Thyroid gland (tissue), 4 donors: ENCODE measurements around the gene LMF2. TPM values are rescaled to one million over a fixed set of nuclear protein-coding genes. Genes with fewer than 3 reads are reported as not detected.

Experiments used
- DNase-seq, 2 donors: peaks; one replicate each; pipeline ENCODE4 v3.0.0-alpha.2; 2019
- H3K27ac ChIP-seq, 3 donors: fragments of 200-600 bp; sonication (generic); 1 replicate in 2 of 3; 2 replicates in 1 of 3; pipeline ENCODE4 v1.5.1; 2016 to 2019; ENCODE audit warnings: mild to moderate bottlenecking in 1 of 3, moderate library complexity in 1 of 3
- H3K27me3 ChIP-seq: fragments of 200-600 bp; sonication (generic); one replicate; pipeline ENCODE4 v1.5.1; 2019
- H3K36me3 ChIP-seq, 2 donors: fragments of 200-600 bp; sonication (generic); one replicate each; pipeline ENCODE4 v1.5.1; 2016 to 2019
- H3K4me1 ChIP-seq, 2 donors: fragments of 200-600 bp; sonication (generic); one replicate each; pipeline ENCODE4 v1.5.1; 2017 to 2019
- H3K4me3 ChIP-seq, 3 donors: fragments of 200-600 bp; sonication (generic); replicated peaks in 1 of 3; 1 replicate in 2 of 3; 2 replicates in 1 of 3; pipeline ENCODE4 v1.5.1; 2016; ENCODE audit warnings: mild to moderate bottlenecking in 1 of 3
- H3K9me3 ChIP-seq: fragments of 200-600 bp; sonication (generic); one replicate; pipeline ENCODE4 v1.5.1; 2017
- POLR2A ChIP-seq, 2 donors: fragments of 450-650 bp; IDR thresholded peaks; one replicate each; pipeline ENCODE4 v1.6.1; 2017; ENCODE audit warnings: antibody characterized with exemption in 2 of 2, mild to moderate bottlenecking in 2 of 2, moderate library complexity in 1 of 2
- WGBS, 2 donors: methylation state at CpG; one replicate each; pipeline ENCODE4 v1.1.5; 2017; 5-methylcytosine and 5-hydroxymethylcytosine counted together
- intact Hi-C: fragments of 100-400 bp; cut with DNase I; formaldehyde crosslinking; loops from one replicate; pipeline ENCODE4 v1.15.1; 2023
- total RNA-seq, 4 donors: library from RNA; depleted of rRNA; stranded (reverse); fragments of >200 nt; gene quantifications; one replicate each; pipeline ENCODE4 v1.2.3, GENCODE V29; 2016
- TF ChIP-seq, protein P1 (sequence below), 6 experiments: fragments of 200-600 bp in 3 of 6; fragments of 450-650 bp in 3 of 6; sonication (generic) in 3 of 6; IDR thresholded peaks; one replicate each; pipeline ENCODE4 v1.5.1; 2016 to 2019; ENCODE audit warnings: antibody characterized with exemption in 6 of 6, mild to moderate bottlenecking in 2 of 6, inconsistent platforms in 1 of 6, moderate library complexity in 1 of 6

Gene LMF2
- total RNA-seq, 4 donors from 2014 or later, result 53.2 to 117 (median 96.6) TPM

DNA sequence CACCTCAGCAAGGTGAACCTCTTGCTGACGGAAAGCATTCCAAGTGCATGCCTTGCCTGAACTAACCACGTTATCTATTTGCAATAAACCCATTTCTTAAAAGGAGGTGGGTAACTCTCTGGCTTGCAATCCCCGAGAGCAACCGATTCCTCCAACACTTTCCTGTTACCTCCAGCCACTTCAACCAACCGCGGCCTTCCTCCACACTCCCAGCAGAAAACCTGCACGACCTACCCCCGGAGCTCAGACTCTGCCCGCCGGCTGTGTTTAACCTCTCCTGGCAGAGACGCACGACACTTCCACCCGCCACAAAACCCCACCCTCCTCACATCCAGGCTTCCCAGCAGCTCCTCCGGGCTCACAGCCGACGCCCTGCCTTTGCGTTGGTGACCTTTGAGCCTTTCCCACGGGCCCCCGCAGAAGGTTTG lies 17.2 kb upstream of the LMF2 start:
- TF ChIP-seq, protein P1, sequence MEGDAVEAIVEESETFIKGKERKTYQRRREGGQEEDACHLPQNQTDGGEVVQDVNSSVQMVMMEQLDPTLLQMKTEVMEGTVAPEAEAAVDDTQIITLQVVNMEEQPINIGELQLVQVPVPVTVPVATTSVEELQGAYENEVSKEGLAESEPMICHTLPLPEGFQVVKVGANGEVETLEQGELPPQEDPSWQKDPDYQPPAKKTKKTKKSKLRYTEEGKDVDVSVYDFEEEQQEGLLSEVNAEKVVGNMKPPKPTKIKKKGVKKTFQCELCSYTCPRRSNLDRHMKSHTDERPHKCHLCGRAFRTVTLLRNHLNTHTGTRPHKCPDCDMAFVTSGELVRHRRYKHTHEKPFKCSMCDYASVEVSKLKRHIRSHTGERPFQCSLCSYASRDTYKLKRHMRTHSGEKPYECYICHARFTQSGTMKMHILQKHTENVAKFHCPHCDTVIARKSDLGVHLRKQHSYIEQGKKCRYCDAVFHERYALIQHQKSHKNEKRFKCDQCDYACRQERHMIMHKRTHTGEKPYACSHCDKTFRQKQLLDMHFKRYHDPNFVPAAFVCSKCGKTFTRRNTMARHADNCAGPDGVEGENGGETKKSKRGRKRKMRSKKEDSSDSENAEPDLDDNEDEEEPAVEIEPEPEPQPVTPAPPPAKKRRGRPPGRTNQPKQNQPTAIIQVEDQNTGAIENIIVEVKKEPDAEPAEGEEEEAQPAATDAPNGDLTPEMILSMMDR (IDR thresholded peaks at IDR 0.05), result no peak
- no peak for TF ChIP-seq POLR2A (IDR thresholded peaks at IDR 0.05)
- H3K27ac ChIP-seq, result peak overlapping the region; percentile 53 to 97 (median 56)
- peaks cover 13 to 27% of the 10 kb centered on the region in 2 donors for H3K4me1 ChIP-seq
- 18 to 20% methylated on average over 17 to 19 of the region's 19 CpGs for WGBS, 2 donors
- no peaks in the 10 kb centered on the region for H3K27me3 ChIP-seq
- H3K36me3 ChIP-seq, result peaks cover 21 to 24% of the 10 kb centered on the region in 2 donors
- H3K9me3 ChIP-seq, result no peaks in the 10 kb centered on the region
- intact Hi-C loops, result loop anchor here (5.0 kb wide), 1 partner anchor 58 kb away; the partner anchor contains the start of gene CHKB
- DNase-seq, result no peak
- H3K4me3 ChIP-seq, result peak overlapping the region; percentile 41 to 83 (median 66)

DNA sequence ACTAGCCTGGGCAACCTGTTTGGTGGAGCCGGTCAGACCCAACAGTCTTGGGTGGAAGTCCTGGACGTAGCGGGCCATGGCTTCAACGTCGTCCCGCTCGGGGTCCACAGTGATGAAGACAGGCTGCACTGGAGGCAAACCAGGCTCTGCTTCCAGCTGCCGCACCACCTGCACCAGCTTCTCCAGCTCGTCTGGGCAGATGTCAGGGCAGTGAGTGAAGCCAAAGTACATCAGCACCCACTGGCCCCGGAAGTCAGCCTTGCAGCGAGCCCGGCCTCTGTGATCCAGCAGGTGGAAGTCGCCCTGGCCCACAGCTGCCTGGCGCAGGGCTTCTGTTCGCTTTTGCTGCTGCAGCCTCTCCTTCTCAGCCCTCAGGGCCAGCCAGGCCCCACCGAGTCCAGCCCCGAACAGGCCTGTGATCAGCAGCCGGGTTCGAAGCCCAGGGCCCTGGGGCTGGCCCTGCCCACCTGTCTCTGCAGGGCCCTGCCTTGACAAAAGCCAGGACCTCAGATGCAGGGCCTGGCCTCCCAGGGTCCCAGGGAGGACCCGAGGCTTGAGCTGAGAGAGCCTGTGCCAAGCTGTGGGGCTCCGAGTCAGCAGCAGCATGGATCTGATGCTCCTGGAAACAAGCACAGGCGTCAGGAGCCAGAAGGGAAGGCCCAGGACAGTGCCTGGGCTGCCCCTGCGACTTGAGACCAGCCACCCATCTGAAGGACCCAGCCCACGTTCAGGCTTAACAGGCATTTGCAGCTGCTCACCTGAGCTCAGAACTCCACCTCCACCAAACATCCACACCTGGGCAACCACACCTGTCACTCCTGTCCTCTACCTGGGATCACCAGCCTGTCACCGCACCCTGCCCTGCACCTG lies 16.5 kb upstream of the LMF2 start:
- WGBS, 2 donors, result 83 to 91% methylated on average over 5 to 14 of the region's 25 CpGs
- no peaks in the 10 kb centered on the region for H3K9me3 ChIP-seq
- H3K36me3 ChIP-seq, result peaks cover 21 to 29% of the 10 kb centered on the region in 2 donors
- H3K27ac ChIP-seq, result no peak overlapping the region
- intact Hi-C loops, result loop anchor here (5.0 kb wide), 1 partner anchor 58 kb away; the partner anchor contains the start of gene CHKB
- TF ChIP-seq, protein P1 (IDR thresholded peaks at IDR 0.05), result no peak
- TF ChIP-seq POLR2A (IDR thresholded peaks at IDR 0.05), result no peak
- DNase-seq, result no peak
- no peaks in the 10 kb centered on the region for H3K27me3 ChIP-seq
- H3K4me1 ChIP-seq, result peaks cover 13 to 22% of the 10 kb centered on the region in 2 donors
- peak overlapping the region in 1 of 3 donors; percentile 83 for H3K4me3 ChIP-seq

DNA sequence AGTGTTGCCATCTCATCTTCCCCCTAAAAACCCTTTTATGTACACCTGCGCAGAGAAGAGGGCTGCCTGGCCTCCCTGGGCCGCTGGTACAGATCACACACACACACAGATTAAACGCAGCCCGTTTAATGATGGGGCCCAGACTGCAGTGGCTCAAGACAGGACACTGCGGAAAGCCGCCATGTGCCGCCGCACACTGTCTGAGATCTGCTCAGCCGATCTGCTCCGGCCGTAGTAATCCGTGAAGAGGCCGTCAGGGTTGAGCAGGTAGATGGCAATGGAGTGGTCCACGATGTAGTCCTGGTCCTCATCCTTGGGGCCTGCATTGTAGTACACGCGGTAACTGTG lies 15.9 kb upstream of the LMF2 start:
- TF ChIP-seq, protein P1 (IDR thresholded peaks at IDR 0.05), result no peak
- TF ChIP-seq POLR2A (IDR thresholded peaks at IDR 0.05), result no peak
- 90 to 92% methylated on average over 14 to 16 of the region's 16 CpGs for WGBS, 2 donors
- DNase-seq, result no peak
- no peaks in the 10 kb centered on the region for H3K9me3 ChIP-seq
- no peak overlapping the region for H3K4me3 ChIP-seq
- no peaks in the 10 kb centered on the region for H3K27me3 ChIP-seq
- H3K27ac ChIP-seq, result no peak overlapping the region
- H3K4me1 ChIP-seq, result peaks cover 13 to 22% of the 10 kb centered on the region in 2 donors
- intact Hi-C loops, result loop anchor here (5.0 kb wide), 1 partner anchor 59 kb away; the partner anchor contains the start of gene CHKB
- H3K36me3 ChIP-seq, result peaks cover 21 to 30% of the 10 kb centered on the region in 2 donors

DNA sequence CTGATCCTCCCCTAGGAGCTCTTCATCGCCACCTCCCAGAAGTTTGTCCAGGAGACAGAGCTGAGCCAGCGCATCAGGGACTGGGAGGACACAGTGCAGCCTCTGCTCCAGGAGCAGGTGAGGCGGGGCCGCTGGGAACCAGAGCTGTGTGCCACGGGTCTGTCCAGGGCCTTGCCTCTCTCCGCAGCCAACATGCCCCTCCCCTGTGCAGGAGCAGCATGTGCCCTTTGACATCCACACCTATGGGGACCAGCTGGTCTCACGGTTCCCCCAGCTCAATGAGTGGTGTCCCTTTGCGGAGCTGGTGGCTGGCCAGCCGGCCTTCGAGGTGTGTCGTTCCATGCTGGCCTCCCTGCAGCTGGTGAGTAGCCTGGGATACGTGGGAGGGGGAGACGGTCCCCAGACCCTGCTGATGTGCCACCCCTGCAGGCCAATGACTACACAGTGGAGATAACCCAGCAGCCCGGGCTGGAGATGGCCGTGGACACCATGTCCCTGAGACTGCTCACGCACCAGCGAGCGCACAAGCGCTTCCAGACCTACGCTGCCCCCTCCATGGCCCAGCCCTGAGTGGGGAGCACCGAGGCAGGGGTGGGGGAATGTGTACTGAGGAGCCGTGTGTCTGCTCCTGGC lies 15.4 kb upstream of the LMF2 start:
- DNase-seq, result no peak
- H3K4me1 ChIP-seq, result peaks cover 13 to 22% of the 10 kb centered on the region in 2 donors
- no peaks in the 10 kb centered on the region for H3K27me3 ChIP-seq
- no peak overlapping the region for H3K27ac ChIP-seq
- TF ChIP-seq, protein P1 (IDR thresholded peaks at IDR 0.05), result no peak
- TF ChIP-seq POLR2A (IDR thresholded peaks at IDR 0.05), result no peak
- H3K36me3 ChIP-seq, result peaks cover 23 to 34% of the 10 kb centered on the region in 2 donors
- H3K9me3 ChIP-seq, result no peaks in the 10 kb centered on the region
- no peak overlapping the region for H3K4me3 ChIP-seq
- intact Hi-C loops, result loop anchor here (5.0 kb wide), 1 partner anchor 59 kb away; the partner anchor contains the start of gene CHKB
- WGBS, 2 donors, result 71 to 90% methylated on average over 6 to 16 of the region's 22 CpGs
